Hepatocyte (in vitro differentiated cells): ENCODE measurements around the gene NDC80.

ENCODE experiments used
- CTCF ChIP-seq: fragments of 200-600 bp; sonication (generic); IDR thresholded peaks from 2 replicates; pipeline ENCODE4 v1.5.1; 2016; ENCODE audit warnings: antibody characterized with exemption, mild to moderate bottlenecking; ENCODE audit not compliant: poor library complexity
- EZH2 ChIP-seq: fragments of 200-600 bp; sonication (generic); IDR thresholded peaks from 2 replicates; pipeline ENCODE4 v1.6.1; 2016; ENCODE audit warnings: antibody characterized with exemption, mild to moderate bottlenecking, borderline replicate concordance
- EZH2phosphoT487 ChIP-seq: fragments of 200-600 bp; sonication (generic); IDR thresholded peaks from one replicate; pipeline ENCODE4 v1.6.1; 2018; ENCODE audit warnings: antibody characterized with exemption, mild to moderate bottlenecking, low read depth, moderate library complexity; ENCODE audit not compliant: unreplicated experiment, severe bottlenecking

- no peak for TF ChIP-seq CTCF
- TF ChIP-seq EZH2phosphoT487: no peak
- TF ChIP-seq EZH2: no peak
Observed at GRCh38 chr18:2589345-2590068, 18.1 kb downstream of the NDC80 start.
